GM19397 (cell line): ENCODE data around the gene TSGA10IP.

Experiments used
- ATAC-seq: cut with Tn5 transposase; IDR thresholded peaks from one replicate; pipeline ENCODE4 v1.9.1; 2021; ENCODE audit warnings: mild to moderate bottlenecking, moderate library complexity; ENCODE audit not compliant: unreplicated experiment

Gene TSGA10IP

GRCh38 chr11:66003291-66003690 lies 58.0 kb downstream of the TSGA10IP start:
- ATAC-seq: no peak

GRCh38 chr11:66004186-66004585 lies 58.9 kb downstream of the TSGA10IP start:
- ATAC-seq: no peak

DNA sequence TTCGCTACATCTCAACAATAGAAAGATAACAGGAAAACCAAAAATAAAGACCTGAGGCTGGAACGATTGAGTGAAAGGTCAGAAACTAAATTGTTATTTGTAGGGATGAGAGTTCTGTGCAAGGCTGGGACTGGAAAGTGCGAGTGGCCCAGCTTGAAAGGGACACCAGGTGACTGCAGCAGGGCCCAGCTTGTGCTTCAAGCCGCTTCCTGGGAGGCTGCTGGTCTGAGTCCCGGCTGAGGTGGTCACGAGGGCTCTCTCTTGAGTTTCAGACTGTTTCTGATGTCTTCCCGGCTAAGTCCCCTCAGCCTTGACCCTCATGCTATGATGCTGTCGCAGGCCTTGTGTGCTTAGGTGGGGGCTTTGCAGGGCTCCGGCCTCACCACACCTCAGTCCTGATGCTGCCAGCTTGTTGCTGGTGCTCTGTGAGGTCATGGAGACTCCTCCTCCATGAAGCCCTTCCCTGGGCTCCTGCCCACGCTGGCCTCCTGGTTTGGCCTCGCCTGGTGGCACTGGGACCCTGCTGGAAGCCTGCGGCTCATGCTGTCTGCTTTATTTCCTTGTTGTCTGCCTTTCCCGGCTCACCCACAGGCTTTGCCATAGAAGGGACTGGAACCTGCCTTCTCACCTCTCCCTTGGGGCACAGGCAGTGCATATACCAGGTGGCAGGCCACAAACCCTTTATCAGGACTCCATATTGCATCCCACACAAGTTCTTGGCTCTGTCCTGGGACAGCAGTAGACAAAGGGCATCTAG lies 61.0 kb downstream of the TSGA10IP start:
- ATAC-seq: no peak

- ATAC-seq: no peak
Observed at GRCh38 chr11:66006891-66007176, 61.6 kb downstream of the TSGA10IP start.

- no peak for ATAC-seq
Observed at GRCh38 chr11:66007201-66007634, 61.9 kb downstream of the TSGA10IP start.

DNA sequence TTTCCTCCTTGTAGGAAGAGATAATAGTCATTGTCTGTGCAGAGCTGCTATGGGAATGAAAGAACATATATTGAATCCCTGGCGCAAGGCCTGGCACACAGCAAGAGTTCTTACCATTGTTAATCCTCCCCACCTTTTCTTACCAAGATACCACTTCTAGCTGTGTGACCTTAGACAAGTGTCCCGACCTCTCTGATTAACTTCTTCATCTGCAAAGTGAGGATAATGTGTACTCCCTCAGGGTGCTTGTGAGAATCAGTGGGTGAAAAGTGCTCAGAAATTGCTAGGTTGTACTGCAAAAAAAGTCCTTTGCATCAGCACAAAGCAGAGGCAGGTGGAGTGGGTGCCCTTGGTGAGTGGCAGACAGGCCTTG lies 62.8 kb downstream of the TSGA10IP start:
- no peak for ATAC-seq

GRCh38 chr11:66008468-66009101 lies 63.3 kb downstream of the TSGA10IP start:
- no peak for ATAC-seq
